HG02798 (cell line): Measurements from ENCODE around the gene CTIF.

Source experiments
- ATAC-seq: cut with Tn5 transposase; IDR thresholded peaks from one replicate; pipeline ENCODE4 v1.9.1; 2021; ENCODE audit warnings: mild to moderate bottlenecking; ENCODE audit not compliant: unreplicated experiment, poor library complexity

Gene CTIF

DNA sequence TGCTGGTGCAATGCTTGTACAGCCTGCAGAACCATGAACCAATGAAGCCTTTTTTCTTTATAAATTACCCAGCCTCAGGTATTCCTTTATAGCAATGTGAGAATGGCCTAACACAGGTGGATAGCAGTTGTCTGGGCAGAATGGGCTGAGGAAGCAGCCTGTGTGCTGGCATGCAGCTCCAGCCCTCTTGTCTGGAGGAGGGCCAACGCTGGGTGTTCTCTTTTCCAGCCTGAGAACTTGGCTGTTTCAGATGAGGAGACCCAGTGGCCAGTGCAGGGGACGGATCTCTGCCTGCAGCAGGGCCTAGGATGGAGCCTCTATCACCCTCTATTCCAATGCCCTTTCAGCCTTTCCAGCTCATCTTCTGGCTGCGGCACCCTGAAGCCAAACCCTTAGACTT is 58.8 kb downstream of the CTIF start:
- ATAC-seq, result no peak

DNA sequence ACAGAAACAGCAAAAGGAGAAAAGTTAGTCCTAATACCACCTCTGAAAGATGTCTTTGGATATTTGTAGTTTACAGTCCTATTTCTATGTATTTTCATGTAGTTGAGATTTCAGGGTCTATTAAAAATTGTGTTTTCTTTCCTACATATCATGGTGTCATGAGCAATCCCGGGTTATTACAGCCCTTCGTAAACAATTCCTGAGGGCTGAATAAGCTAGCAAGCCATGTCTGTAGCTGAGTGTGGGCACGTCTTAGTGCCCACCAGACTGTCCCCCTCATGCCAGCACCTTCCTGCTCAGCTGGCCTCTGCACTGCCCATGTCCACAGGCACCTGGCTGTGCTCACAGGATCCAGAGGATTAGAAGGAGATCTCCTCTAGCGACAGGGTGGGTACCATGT is 60.6 kb downstream of the CTIF start:
- ATAC-seq, result no peak

DNA sequence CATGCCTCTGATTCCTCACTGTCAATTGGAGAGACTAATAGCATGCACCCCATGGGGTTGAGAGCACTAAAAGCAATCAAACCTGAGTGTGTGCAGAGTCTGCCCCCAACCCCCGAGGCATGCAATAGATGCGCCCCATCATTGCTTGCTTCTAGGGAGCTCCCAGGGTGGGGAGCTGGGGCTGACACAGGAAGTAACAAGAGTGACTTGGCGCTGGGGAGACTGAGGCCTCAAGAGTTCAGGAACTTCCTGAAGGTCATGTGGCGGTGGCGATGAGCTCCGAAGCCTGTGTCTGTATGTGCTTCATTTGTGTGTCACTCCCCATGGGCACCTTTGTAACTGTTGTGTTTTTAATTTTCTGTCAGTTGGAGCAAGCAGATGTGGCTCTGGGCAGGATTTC is 61.2 kb downstream of the CTIF start:
- no peak for ATAC-seq

DNA sequence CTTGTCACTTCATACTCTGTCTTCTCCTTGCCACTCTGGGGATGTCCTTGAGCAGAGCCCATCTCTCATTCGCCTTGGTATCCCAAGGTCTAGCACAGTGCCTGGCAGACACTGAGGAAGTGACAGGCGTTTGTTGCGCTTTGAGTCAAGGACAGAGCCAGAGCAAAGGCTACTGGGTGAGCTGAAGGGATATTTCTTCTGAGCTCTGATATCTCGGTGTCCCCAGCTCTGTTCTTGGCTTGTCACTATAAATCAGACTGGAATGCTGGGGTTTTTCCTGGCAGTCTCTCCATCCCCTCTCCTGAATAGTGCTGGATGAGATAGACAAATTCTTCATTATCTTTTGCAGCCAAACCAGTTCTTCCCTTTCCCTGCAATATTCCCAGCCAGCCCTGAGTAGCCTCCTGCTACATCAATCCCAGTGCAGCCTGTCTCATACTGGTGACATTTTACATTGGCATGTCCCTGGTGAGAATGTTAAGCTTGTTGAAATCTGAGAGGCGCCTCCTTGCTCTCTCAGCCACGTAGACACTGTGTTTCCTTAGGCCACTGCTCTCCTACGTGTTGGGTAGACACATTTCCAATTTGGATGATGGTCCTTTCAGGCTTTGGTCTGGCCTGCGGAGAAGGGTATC is 61.7 kb downstream of the CTIF start:
- ATAC-seq, result no peak

DNA sequence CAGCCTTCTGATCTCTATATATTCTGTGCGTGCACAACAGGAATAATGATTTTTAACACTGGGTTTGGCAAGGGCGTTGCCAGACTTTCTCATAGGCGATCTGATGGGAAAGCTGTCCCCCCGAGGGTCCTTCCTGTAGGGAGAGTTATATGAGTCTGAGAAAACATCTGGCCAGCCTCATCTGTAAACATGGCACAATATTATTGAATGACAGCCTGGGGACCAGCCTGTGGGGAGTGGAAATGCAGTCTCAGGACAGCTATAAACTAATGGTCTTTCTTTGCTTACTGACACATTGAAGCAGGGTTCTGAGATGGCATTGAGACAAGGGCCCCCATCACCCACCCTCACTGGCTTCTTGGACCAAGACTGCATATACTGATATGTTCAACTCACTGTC is 62.5 kb downstream of the CTIF start:
- no peak for ATAC-seq

DNA sequence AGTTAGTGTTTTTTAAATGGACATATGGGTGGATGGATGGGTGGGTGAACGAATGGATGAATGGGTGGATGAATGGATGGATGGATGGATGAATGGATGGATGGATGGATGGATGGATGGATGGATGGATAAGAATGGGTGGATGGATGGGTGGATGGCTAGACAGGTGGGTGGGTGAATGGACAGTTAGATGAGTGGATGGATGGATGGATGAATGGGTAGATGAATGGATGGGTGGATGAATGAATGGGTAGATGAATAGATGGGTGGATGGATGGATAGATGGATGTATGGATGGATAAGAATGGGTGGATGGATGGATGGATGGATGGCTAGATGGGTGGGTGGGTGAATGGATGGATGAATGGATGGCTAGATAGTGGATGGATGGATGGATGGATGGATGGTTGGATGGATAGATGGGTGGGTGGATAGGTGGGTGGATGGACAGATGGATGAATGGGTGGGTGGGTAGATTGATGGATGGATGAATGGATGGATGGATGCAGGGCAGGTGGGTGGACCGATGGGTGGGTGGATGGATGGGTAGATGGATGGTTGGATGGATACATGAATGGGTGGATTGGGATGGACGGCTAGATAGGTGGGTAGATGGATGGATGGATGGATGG is 64.0 kb downstream of the CTIF start:
- no peak for ATAC-seq

DNA sequence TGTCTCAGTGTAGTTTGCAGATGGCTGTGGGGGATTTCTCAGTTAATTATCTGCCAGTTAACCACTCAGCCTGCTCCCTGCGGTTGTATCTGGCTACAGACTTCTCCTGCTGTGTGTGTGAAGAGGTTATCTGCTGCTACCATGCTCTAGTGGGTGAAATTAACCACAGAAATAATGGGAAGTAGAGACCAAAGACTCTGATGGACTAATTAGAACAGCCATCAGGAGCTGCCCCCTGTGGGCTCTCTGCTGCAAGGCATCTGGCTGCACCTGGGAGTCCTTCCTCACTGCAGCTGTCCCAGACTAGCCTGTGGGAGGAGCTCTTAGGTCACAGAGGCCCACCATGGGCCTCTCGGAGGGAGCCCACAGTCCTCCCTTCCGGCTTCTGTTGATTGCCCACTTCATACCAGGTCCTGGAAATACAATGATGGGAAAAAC is 66.6 kb downstream of the CTIF start:
- ATAC-seq, result peak; percentile 66

DNA sequence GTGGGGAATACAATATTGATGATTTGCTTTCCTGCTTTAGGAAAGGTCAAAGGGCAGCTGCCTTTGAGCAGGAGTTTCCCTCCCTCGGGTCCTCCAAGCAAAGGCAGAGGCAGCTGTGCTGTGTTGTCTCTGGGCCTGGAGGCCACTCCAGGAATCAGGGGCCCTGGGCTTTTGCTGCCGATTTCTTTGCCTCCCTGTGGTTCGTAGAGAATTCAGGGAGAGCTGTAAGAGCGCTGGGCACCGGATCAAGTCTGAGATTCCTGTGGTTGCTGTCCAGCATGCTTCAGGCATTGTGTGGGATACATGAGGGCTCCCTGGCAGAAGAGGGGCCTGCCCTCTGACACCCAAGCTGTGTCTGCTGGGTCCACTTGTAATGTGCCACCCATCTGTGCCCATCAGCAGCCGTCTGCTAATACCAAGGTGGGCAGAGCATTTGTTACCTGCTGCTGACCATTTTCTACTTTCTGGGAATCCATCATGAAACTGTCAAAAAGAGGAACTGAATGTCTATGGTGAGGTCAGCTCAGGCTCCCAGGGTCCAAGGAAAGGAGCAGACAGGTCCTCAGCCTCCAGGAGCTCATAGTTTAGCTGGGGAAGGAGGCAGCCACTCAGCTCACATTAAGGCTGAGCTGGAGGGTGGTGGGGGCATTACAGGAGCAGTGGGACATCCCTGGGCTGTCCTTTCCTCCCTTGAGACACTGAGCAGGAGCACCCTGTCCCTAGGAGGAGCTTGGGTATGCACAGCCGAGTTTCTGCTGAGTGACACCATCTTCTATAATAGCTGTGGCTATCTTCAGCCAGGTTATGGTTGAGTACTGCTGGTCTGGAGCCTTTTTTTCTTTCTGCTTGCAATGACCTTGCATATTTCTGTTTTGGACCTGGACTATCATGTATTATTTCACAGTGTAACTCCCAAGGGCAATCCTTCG is 68.5 kb downstream of the CTIF start:
- no peak for ATAC-seq

DNA sequence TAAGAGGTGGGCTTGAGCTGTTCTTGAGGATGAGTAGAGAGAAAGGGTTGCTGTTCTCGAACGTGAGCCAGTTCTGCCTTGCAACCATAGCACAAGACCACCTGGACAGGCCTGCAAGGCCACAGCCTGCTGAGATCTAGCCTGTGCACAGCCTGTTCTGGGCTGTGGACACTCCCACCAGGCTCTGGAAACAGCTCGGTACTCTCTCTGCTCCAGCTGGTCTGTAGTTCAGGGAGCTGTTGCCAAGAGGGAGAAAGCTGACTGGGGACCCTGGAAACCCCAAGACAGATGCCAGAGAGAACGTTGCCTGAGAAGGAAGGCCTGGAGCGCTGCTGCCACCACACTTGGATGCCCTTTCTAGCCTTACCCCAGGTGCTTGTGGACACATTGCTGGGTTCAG is 69.8 kb downstream of the CTIF start:
- ATAC-seq, result no peak

DNA sequence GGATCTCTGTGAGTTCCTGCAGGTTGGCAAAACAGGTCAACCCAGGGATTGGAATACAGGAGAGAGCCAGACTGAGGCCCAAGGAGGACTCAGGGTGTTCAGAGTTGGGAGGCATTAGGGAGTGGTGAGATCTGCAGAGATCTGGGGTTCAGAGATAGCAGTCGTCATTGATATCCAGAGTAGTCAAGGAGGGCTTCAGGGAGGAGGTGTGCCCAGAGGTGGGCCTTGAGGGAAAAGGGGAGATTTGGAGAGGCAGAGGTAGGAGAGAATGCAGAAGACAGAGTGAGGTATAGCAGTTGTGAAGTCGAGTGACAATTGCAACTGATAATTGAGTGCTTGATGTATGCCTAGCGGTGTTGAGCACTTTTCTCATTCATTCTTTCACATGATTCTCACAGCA is 70.3 kb downstream of the CTIF start:
- no peak for ATAC-seq

DNA sequence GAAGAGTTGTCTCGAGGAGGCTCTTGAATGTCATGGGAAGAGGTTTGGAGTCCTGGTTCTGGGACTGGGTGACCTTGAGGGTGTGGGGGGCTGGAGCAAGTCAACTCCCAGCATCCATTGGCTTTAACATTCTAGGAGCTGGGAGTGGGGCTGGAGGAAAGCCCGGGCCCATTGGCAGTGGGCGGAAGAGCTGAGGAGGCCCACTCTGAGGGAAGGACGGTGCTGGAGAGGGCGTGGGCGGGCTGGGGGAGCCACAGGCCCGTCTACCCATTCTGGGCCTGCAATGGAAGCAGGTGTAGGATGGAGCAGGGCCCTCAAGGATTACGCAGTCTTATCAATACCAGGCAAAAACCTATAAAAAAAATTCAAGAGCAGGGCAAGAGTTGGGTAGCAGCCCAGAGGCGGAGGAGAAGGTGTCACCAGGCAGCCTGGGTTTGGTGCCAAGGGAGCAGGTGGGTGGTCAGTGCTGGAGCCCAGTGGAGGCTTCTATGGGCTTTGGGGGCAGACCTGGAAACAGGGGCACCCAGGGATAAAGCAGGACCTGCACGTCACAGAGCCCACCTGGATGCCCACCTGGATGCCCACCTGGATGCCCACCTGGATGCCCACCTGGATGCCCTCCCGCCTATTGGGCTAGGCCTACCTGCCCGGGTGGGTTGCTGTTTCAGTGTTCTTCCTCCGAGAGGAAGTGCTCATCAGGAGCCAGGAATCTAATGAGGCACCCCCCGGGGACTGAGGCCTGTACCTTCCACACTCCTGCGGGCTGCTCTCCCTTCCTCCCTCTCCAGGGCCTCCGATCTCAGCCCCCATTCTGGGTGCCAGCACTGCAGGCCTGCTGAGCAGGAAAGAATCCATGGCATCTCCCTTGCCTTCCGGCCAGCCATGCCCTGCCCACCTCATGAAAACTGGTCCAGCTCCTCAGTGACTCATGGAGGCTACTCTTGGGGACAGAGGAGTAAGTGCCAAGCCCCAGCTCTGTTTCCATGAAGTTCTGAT is 71.3 kb downstream of the CTIF start:
- ATAC-seq, result no peak

DNA sequence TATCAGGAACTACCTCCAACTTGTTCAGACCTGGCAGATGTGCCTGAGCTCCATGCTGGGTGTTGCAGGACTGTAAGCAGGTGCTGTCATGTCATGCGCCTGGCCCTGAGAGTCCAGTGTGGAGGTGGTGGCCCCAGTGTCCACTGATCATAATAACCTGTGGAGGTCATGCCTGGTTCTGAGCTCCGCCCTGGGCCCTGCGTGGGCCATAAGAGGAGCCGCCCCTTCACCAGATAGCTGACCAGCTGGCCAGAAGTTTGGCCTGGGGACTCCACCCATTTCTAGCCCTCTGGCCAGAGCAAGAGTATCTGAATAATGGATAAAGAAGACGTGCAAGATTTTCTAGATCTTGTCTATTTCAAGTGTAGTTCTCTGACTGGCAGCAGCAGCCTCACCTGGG is 72.4 kb downstream of the CTIF start:
- no peak for ATAC-seq

DNA sequence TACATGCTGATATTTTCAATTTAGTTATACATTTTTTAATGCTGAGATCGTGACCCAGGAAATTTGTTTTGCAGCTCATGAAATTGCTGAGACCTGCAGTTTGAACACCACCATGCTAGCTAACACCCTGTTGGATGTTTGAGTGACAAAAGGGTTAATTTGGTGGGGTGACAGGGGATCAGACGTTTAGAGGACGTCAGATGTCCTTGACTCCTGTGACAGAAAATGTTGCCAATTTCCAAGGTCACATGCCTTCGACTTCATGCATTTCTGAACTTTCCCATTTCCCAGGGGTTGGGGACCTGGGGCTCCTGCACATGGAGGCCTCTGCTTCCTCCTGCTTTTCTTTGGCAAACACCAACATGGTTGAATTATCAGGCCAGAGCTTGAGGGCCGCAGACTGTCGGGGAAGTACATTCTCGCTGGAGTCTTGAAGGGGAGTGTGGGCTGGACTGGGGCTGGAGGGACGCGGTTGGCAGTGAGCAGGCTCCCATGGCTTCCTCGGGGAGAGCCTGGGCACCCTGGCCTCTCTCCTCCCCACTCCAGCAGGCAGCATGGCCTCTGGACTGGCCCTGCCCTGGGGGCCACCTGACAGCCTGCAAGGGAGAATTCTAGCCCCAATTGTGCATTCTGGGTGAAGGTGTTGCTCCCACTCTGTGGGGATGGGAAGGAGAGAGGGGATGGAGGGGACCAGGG is 73.1 kb downstream of the CTIF start:
- no peak for ATAC-seq

DNA sequence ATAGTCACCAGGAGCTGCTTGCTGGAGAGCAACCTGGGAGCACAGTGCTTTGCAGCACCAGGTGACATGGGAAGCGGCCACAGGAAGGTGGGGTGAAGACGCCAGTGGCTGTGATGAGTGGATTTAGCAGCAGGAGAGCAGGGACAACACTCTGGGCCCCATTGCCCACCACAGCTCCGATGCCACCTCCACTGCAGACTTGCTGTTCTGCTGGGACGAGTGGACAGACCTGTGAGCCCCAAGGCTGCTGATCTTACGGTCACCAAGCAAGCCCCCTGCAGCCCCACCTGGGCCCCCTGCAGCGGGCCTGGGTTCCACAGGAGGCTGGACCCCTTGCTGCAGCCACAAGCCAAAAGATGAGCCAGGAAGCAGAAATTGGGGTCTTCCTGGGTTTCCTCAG is 73.7 kb downstream of the CTIF start:
- no peak for ATAC-seq

DNA sequence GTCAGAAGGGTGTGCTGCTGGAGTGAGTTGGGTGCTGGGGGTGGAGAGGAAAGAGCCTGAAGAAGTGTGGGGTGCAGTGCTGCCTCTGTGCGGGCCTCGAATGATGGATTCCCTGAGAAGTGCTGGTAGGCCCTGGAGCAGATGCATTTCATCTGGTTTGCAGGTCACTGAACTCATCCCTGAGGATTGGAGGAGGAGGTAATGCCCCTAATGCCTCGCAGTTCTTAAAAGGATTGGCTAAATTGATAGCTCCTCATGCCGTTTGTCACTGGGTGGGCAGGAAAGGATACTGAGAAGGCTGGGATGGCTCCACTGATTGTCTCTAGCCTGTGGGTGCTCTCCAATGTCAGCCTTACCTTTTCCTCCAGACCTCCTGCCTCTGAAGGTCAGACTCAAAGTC is 74.1 kb downstream of the CTIF start:
- ATAC-seq, result no peak

DNA sequence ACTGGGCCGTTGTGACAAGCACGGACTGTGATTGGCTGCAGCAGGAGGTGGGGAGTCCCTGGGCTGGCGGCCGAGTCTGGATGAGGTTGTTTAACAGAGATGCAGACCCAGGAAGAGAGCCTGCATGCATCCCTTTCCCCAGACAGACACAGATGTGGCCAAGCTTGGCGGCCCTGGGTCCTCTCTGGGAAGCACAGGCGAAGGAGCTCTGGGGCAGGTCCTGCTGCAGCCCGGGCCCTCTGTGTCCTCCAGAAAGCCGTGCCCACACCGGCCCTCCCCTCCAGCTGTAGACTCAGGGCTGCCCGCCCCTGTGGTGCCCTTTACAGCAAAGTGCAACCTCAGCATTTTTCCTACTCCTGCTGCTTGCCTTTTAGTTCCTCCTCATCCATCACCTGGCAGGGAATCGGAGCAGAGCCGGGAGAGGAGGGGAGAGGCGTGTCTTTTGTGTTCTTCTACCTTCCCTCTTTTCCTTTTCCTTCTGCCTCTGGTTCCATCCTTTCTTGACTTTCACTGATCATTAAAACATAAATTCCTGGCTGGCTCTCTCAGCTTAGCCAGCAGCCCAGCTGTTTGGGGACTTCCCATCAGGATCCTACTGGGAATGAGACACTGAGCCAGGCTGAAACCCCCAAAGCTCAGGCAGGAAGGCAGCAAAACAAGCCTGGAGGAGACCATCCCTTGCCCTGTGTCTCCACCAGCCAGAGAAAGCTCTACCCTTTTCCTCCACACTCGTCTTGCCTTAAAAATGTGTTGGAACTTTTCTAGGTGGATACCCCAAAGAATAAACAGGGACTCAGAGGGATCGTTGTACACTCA is 75.0 kb downstream of the CTIF start:
- no peak for ATAC-seq

DNA sequence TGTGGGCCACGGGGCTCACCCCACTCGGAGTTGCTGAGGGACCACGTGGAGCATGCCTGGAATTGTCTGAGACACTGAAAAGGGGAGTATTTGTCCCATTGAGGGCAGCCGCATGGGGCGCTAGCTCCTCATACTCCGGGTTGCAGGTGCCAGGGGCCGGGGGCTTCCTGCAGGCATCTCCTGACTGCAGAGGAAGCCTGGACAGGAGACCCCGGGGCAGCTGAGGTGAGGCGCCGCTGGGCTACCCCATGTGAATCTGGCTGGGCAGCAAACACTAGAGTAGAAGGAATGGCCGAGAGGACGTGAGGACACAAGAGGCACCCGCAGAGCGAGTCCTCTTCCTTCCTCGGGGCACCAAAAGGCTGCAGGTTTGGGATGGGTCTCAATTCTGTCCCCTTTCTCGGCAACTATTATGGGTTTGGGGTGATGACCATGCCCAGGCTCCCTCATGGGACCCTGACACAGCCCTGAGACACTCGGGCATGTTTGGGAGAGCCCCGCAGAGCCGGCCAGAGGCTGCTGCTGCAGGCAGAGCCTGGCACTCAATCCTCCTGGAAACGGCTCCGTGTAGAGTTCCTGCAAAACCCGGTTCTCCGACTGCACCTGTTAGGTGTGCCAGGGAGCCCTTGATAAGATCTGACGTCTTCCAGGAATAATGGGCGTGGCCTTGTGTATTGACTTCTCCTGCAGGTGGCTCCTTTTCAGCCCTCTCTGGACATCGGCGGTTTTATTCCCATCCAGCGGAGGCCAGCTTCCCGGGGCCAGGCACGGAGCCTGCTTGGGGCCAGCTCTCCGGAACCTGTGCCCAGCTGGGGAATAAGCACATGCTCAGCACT is 77.0 kb downstream of the CTIF start:
- ATAC-seq, result no peak
